Measurements from ENCODE around the gene TTYH2.

The TTYH2 gene

GRCh38 chr17:74196541-74197317 lies 16.6 kb upstream of the TTYH2 start:
- no peak for DNase-seq

- DNase-seq = no peak
Observed at GRCh38 chr17:74197801-74198200, 15.6 kb upstream of the TTYH2 start.

- no peak for DNase-seq
Observed at GRCh38 chr17:74198694-74199093, 14.7 kb upstream of the TTYH2 start.

- peak; percentile 34 for DNase-seq
Observed at GRCh38 chr17:74199306-74200092, 13.9 kb upstream of the TTYH2 start.

GRCh38 chr17:74200112-74200511 lies 13.3 kb upstream of the TTYH2 start:
- no peak for DNase-seq

GRCh38 chr17:74201250-74201649 lies 12.1 kb upstream of the TTYH2 start:
- DNase-seq = peak; percentile 89

GRCh38 chr17:74201948-74202347 lies 11.4 kb upstream of the TTYH2 start:
- no peak for DNase-seq

- DNase-seq = no peak
Observed at GRCh38 chr17:74202938-74203337, 10.4 kb upstream of the TTYH2 start.

GRCh38 chr17:74203439-74204240 lies 9.7 kb upstream of the TTYH2 start, which contains the start of gene RPL38:
Gene RPL38 (plus strand): TSS chr17:74203678. CDS start chr17:74203956, 278 bp downstream.
- DNase-seq = peak; percentile 94

GRCh38 chr17:74204474-74204873 lies 8.9 kb upstream of the TTYH2 start:
- no peak for DNase-seq

GRCh38 chr17:74205274-74205673 lies 8.1 kb upstream of the TTYH2 start:
- DNase-seq = no peak

GRCh38 chr17:74206332-74206818 lies 7.0 kb upstream of the TTYH2 start:
- DNase-seq = no peak

- no peak for DNase-seq
Observed at GRCh38 chr17:74210191-74211140, 2.9 kb upstream of the TTYH2 start.

- no peak for DNase-seq
Observed at GRCh38 chr17:74211141-74211911, 2.0 kb upstream of the TTYH2 start.

- DNase-seq = no peak
Observed at GRCh38 chr17:74211912-74212208, 1.5 kb upstream of the TTYH2 start.

- DNase-seq = no peak
Observed at GRCh38 chr17:74212209-74212912, 1.0 kb upstream of the TTYH2 start.

GRCh38 chr17:74213861-74214391 lies 555 bp downstream of the TTYH2 start:
- no peak for DNase-seq

- DNase-seq = no peak
Observed at GRCh38 chr17:74214484-74215341, 1.3 kb downstream of the TTYH2 start.

GRCh38 chr17:74215342-74215727 lies 2.0 kb downstream of the TTYH2 start:
- no peak for DNase-seq
